Activated naive CD4-positive, alpha-beta T cell treated with anti-CD3 and anti-CD28 coated beads for 36 hours (primary cell): ENCODE data around the gene VDR. TPM values are rescaled to one million over a fixed set of nuclear protein-coding genes. Genes with fewer than 3 reads are reported as not detected.
"Not testable (repeated sequence)": the region's sequence is repeated elsewhere in the genome, so short reads cannot be mapped to it uniquely, and the experiment has no call there.

Experiments
- CTCF ChIA-PET: fragments of 350-600 bp; sonication (Branson Sonifier 250); formaldehyde crosslinking; loops from one replicate; lab custom pipeline; 2021; ENCODE audit warnings: antibody characterized with exemption; lab: Charles Lee
- DNase-seq: peaks from one replicate; pipeline ENCODE4 v3.0.0-alpha.2; 2020
- H3K27ac Mint-ChIP-seq: one replicate; pipeline ENCODE4 v1.8.0; 2021; ENCODE audit warnings: mild to moderate bottlenecking, mixed read lengths
- H3K27me3 Mint-ChIP-seq: one replicate; pipeline ENCODE4 v1.8.0; 2021; ENCODE audit warnings: low read depth, mixed read lengths
- H3K36me3 Mint-ChIP-seq: one replicate; pipeline ENCODE4 v1.8.0; 2021; ENCODE audit warnings: low read depth, mixed read lengths
- H3K4me1 Mint-ChIP-seq: one replicate; pipeline ENCODE4 v1.8.0; 2021; ENCODE audit warnings: low read depth, mixed read lengths
- H3K4me3 Mint-ChIP-seq: one replicate; pipeline ENCODE4 v1.8.0; 2021; ENCODE audit warnings: mild to moderate bottlenecking, moderate library complexity, mixed read lengths
- H3K9me3 Mint-ChIP-seq: one replicate; pipeline ENCODE4 v1.8.0; 2021; ENCODE audit warnings: mixed read lengths
- intact Hi-C: fragments of 100-400 bp; cut with micrococcal nuclease; formaldehyde crosslinking; loops from one replicate; pipeline ENCODE4 v1.15.1; 2023
- total RNA-seq, 2 experiments: library from RNA; stranded (reverse); gene quantifications; one replicate each; pipeline ENCODE4 v1.2.3, GENCODE V29; 2021

VDR gene
- total RNA-seq, 2 experiments from 2014 or later = 56.4 to 57.7 TPM

DNA sequence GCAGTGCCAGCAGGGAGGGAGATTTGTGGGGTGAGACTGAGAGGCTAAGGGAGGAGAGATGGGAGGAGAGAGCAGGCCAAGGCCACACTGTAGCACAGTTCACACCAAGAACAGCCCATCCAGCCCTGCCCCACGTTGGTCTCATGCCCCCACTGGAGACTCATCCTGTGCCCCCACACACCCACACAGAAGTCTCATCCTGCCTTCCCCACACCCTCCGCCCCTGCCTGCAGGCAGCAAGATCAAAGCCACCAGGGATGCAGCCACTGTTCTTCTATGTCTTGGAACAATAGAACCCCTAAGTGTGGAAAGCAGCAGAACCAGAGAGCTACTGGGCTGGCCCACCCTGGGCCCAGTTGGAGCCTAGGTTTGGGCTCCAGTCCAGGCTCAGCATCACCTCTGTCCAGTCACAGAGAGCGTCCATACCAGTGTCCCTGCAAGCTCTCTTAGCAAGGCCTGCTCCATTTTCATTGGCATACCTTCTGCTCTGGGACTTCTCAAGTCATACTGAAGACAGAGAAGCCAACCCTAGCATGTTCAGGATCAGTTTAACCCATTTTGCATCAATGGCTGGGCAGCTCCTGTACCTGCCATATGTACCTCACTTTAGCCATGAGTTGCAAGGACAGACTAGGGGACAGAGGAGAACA lies 53.4 kb downstream of the VDR start:
- no peak overlapping the region for H3K4me3 Mint-ChIP-seq
- no peaks in the 10 kb centered on the region for H3K27me3 Mint-ChIP-seq
- intact Hi-C loops = no loop called here
- CTCF ChIA-PET = interaction anchor here (0.6 to 1.3 kb wide), 4 partner anchors 13 to 98 kb away, joined by 3 to 7 read pairs (median 4); no protein-coding TSS in a partner anchor
- peaks cover 49% of the 10 kb centered on the region for H3K36me3 Mint-ChIP-seq
- peak overlapping the region; percentile 1 for H3K27ac Mint-ChIP-seq
- H3K9me3 Mint-ChIP-seq = no peaks in the 10 kb centered on the region
- H3K4me1 Mint-ChIP-seq = peaks cover 2% of the 10 kb centered on the region
- DNase-seq = no peak

DNA sequence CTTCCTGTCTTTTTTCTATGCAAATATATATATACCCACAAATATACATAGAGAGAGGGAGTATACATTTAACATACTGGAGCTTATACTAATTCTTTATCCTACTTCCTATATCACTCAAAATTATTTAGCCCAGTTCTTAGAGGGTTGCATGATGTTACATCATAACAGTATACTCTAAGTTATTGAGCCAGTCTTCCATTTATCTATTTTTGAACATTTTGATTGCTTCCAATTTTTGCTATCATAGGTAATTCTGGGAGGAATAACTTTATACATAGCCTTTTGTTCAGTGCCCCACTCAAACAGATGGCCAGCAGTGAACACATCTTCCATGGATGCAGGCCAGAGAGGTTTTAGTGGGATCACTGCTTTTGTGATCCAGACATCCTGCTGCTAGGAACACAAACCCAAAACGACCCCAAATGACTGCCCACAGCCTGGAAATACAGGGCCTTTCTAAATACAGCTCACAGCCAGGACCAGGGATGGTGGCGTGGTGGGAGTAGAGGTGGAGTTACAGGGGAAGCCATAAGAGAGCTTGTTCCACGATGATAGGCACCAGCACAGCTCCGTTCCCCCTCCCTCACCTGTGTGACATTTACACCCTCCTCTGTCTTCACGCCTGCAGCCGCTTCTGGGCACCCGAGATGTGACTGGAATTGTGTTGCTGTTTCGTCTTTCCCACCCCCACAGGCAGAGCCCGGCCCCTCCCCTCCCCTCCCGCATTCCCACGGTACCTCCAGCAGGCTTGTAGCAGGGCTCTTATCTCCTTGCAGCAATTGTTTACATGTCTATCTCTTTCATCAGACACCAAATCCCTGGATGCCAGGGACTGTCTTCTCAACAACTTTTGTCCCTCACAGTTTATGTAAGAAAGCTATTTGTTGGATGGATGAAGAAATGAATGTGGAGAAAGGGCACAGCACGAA lies 54.4 kb downstream of the VDR start:
- intact Hi-C loops = no loop called here
- Mint-ChIP-seq H3K27me3 (no peaks in the 10 kb centered on the region), H3K4me1 (peaks cover 2% of the 10 kb centered on the region), H3K27ac (no peak overlapping the region), H3K9me3 (no peaks in the 10 kb centered on the region), H3K36me3 (peaks cover 51% of the 10 kb centered on the region), H3K4me3 (no peak overlapping the region)
- CTCF ChIA-PET = interaction anchor here (0.8 to 1.6 kb wide), 5 partner anchors 12 to 107 kb away, joined by 3 to 7 read pairs (median 4); no protein-coding TSS in a partner anchor
- no peak for DNase-seq

DNA sequence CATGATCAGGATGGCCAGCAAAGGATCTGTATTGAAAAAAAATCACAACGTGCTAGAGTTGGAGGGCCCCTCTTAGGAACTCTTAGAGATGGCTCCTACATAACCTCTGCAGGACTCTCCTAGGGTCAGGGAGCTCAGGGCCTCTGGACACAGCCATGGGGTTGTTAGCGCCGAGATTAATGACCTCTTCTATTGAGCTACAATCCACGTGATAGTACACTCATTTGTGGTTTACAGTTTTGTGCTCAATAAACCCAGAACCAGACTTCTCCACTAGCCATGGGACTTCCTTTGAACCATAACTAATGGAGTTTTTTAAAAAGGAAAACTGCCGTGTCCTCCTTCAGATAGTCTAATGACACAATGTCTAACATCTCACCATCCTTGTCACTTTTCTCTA lies 55.5 kb downstream of the VDR start:
- intact Hi-C loops = no loop called here
- no peak overlapping the region for H3K4me3 Mint-ChIP-seq
- no peak overlapping the region for H3K27ac Mint-ChIP-seq
- H3K9me3 Mint-ChIP-seq = no peaks in the 10 kb centered on the region
- H3K4me1 Mint-ChIP-seq = peaks cover 2% of the 10 kb centered on the region
- H3K36me3 Mint-ChIP-seq = peaks cover 54% of the 10 kb centered on the region
- H3K27me3 Mint-ChIP-seq = no peaks in the 10 kb centered on the region
- CTCF ChIA-PET = interaction anchor here (0.7 to 1.6 kb wide), 3 partner anchors 13 to 107 kb away, joined by 3 to 4 read pairs (median 3); no protein-coding TSS in a partner anchor
- DNase-seq = no peak

- CTCF ChIA-PET = interaction anchor here (0.7 to 1.6 kb wide), 3 partner anchors 14 to 106 kb away, joined by 3 to 4 read pairs (median 3); no protein-coding TSS in a partner anchor
- Mint-ChIP-seq H3K4me3 (no peak overlapping the region), H3K4me1 (peaks cover 2% of the 10 kb centered on the region), H3K36me3 (peaks cover 56% of the 10 kb centered on the region), H3K9me3 (no peaks in the 10 kb centered on the region), H3K27ac (no peak overlapping the region), H3K27me3 (no peaks in the 10 kb centered on the region)
- intact Hi-C loops = no loop called here
- no peak for DNase-seq
Observed at GRCh38 chr12:47848853-47849252, 55.9 kb downstream of the VDR start.

GRCh38 chr12:47846294-47846996 lies 58.3 kb downstream of the VDR start:
- no peak for DNase-seq
- H3K4me3 Mint-ChIP-seq = no peak overlapping the region
- peaks cover 46% of the 10 kb centered on the region for H3K36me3 Mint-ChIP-seq
- no peak overlapping the region for H3K27ac Mint-ChIP-seq
- H3K4me1 Mint-ChIP-seq = peaks cover 4% of the 10 kb centered on the region
- no peaks in the 10 kb centered on the region for H3K27me3 Mint-ChIP-seq
- intact Hi-C loops = no loop called here
- CTCF ChIA-PET = interaction anchor here (2.1 to 22.0 kb wide), 3 partner anchors 73 to 103 kb away, joined by 7 to 376 read pairs (median 11); partner anchors contain the start of gene SLC48A1
- H3K9me3 Mint-ChIP-seq = no peaks in the 10 kb centered on the region

DNA sequence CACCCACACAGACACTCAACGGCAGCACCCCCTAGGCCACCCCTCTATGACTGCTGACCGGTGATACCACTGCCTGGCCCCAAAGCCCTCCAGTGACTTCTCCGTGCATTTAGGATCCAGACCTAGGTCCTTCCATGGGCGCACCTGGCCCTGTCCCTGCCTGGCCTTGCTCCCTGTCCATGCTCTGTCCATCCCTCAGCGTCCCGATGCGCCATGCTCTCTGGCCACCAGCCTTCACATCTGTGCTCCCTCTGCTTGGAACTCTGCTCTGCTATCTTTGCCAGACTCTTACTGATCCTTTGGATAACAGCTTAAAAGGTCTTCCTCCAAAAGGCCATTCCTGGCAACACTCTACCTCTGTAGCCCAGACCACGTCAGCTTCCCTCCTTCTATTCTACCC lies 59.7 kb downstream of the VDR start:
- Mint-ChIP-seq H3K27ac (peak overlapping the region; percentile 18), H3K36me3 (peaks cover 34% of the 10 kb centered on the region)
- intact Hi-C loops = no loop called here

DNA sequence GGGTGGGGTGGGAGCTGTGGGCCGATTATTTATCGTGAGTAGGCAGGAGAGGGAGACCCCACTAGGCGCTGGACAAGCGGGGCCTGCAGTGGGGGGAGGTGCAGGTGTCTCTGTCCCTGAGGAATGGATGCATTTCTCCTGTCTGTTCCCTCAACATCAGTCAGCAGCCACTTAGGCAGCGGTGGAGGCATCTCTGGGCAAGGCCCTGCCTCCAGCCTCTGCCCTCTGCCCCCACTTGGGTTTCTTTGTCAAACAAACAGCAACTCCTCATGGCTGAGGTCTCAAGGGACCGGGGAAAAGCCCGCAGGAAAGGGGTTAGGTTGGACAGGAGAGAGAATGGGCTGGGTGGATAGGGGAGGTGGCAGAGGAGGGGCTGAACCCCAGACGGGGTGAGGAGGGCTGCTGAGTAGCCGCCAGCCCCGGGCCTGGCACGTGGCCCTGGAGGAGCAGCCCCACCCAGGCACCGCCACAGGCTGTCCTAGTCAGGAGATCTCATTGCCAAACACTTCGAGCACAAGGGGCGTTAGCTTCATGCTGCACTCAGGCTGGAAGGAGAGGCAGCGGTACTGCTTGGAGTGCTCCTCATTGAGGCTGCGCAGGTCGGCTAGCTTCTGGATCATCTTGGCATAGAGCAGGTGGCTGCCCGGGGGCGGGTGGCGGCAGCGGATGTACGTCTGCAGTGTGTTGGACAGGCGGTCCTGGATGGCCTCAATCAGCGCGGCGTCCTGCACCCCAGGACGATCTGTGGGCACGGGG lies 60.4 kb downstream of the VDR start:
- Mint-ChIP-seq H3K9me3 (no peaks in the 10 kb centered on the region), H3K27me3 (no peaks in the 10 kb centered on the region)
- intact Hi-C loops = no loop called here

More for the DNA sequence above, 59.7 kb downstream of the VDR start:
- Mint-ChIP-seq H3K27me3 (no peaks in the 10 kb centered on the region), H3K4me1 (peaks cover 4% of the 10 kb centered on the region), H3K4me3 (no peak overlapping the region), H3K9me3 (no peaks in the 10 kb centered on the region)
- CTCF ChIA-PET = interaction anchor here (0.6 to 22.0 kb wide), 3 partner anchors 71 to 311 kb away, joined by 3 to 376 read pairs (median 3); partner anchors contain the start of gene SLC48A1
- no peak for DNase-seq

GRCh38 chr12:47843226-47843980 lies 61.4 kb downstream of the VDR start:
- Mint-ChIP-seq H3K4me1 (peaks cover 8% of the 10 kb centered on the region), H3K27ac (no peak overlapping the region), H3K9me3 (no peaks in the 10 kb centered on the region), H3K27me3 (no peaks in the 10 kb centered on the region), H3K4me3 (no peak overlapping the region), H3K36me3 (peaks cover 34% of the 10 kb centered on the region)
- no peak for DNase-seq
- CTCF ChIA-PET = interaction anchor here (1.0 to 22.0 kb wide), 4 partner anchors 28 to 101 kb away, joined by 3 to 848 read pairs (median 408); partner anchors contain the start of genes HDAC7 and SLC48A1
- intact Hi-C loops = no loop called here

More for the DNA sequence above, 60.4 kb downstream of the VDR start:
- CTCF ChIA-PET = interaction anchor here (1.2 to 22.0 kb wide), 2 partner anchors 71 to 129 kb away, joined by 3 to 376 read pairs; partner anchors contain the start of gene SLC48A1
- Mint-ChIP-seq H3K36me3 (peaks cover 34% of the 10 kb centered on the region), H3K27ac (no peak overlapping the region), H3K4me1 (peaks cover 4% of the 10 kb centered on the region), H3K4me3 (no peak overlapping the region)
- DNase-seq = no peak

GRCh38 chr12:47842543-47842942 lies 62.3 kb downstream of the VDR start:
- peaks cover 15% of the 10 kb centered on the region for H3K4me1 Mint-ChIP-seq
- peaks cover 34% of the 10 kb centered on the region for H3K36me3 Mint-ChIP-seq
- DNase-seq, H3K4me3 Mint-ChIP-seq, H3K9me3 Mint-ChIP-seq, H3K27ac Mint-ChIP-seq, H3K27me3 Mint-ChIP-seq, intact Hi-C loops: not testable (repeated sequence)
- CTCF ChIA-PET = interaction anchor here (0.7 to 22.0 kb wide), 6 partner anchors 29 to 106 kb away, joined by 3 to 848 read pairs (median 213); partner anchors contain the start of genes HDAC7 and SLC48A1

GRCh38 chr12:47841910-47842309 lies 62.9 kb downstream of the VDR start:
- Mint-ChIP-seq H3K27me3 (no peaks in the 10 kb centered on the region), H3K4me3 (peak overlapping the region; percentile 18), H3K9me3 (no peaks in the 10 kb centered on the region), H3K27ac (peak overlapping the region; percentile 57), H3K36me3 (peaks cover 29% of the 10 kb centered on the region), H3K4me1 (peaks cover 21% of the 10 kb centered on the region)
- intact Hi-C loops = no loop called here
- CTCF ChIA-PET = interaction anchor here (0.6 to 22.0 kb wide), 8 partner anchors 33 to 126 kb away, joined by 3 to 848 read pairs (median 52); partner anchors contain the start of genes HDAC7 and SLC48A1
- no peak for DNase-seq
